GM21367 (cell line): Measurements from ENCODE around the gene C20orf144.
"Not testable (repeated sequence)": the region's sequence is repeated elsewhere in the genome, so short reads cannot be mapped to it uniquely, and the experiment has no call there.

Source experiments
- ATAC-seq: cut with Tn5 transposase; IDR thresholded peaks from one replicate; pipeline ENCODE4 v1.9.1; 2021; ENCODE audit not compliant: unreplicated experiment

The C20orf144 gene

GRCh38 chr20:33693741-33694638, 31.9 kb downstream of the C20orf144 start:
- no peak for ATAC-seq

GRCh38 chr20:33694639-33695012, 32.5 kb downstream of the C20orf144 start:
- no peak for ATAC-seq

DNA sequence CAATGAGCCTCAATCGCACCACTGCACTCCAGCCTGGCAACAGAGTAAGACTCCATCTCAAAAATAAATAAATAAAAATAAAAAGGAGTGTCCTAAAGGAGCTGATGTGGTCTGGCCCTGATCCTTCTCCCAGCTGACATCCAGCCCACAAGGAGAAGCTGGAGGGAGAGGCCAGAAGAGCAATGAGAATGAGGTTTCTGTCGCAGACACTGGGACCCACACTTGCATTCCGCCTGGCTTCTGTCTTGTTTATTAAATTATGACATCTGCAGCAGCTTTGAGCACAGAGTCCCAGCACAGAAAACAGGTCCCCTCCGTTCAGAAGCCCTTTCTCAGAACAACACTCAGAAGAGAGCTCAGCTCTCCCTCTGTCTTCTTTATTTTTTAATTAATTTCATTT, 34.3 kb downstream of the C20orf144 start:
- ATAC-seq, result no peak

- ATAC-seq, result no peak
These were observed 35.0 kb downstream of the C20orf144 start for GRCh38 chr20:33697129-33697528.

- ATAC-seq, result not testable (repeated sequence)
These were observed 36.8 kb downstream of the C20orf144 start for GRCh38 chr20:33698966-33699365.

DNA sequence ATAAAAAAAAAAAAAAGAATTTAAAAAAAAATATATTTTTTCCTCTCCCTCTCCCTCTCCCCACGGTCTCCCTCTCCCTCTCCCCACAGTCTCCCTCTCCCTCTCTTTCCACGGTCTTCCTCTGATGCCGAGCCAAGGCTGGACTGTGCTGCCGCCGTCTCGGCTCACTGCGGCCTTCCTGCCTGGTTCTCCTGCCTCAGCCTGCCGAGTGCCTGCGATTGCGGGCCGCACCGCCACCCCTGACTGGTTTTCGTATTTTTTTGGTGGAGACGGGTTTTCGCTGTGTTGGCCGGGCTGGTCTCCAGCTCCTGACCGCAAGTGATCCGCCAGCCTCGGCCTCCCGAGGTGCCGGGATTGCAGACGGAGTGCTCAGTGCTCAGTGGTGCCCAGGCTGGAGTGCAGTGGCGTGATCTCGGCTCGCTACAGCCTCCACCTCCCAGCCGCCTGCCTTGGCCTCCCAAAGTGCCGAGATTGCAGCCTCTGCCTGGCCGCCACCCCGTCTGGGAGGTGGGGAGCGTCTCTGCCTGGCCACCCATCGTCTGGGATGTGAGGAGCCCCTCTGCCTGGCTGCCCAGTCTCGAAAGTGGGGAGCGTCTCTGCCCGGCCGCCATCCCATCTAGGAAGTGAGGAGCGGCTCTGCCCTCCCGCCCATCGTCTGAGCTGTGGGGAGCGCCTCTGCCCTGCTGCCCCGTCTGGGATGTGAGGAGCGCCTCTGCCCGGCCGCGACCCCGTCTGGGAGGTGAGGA, 38.7 kb downstream of the C20orf144 start:
- ATAC-seq, result not testable (repeated sequence)

GRCh38 chr20:33701629-33702450, 39.7 kb downstream of the C20orf144 start:
- no peak for ATAC-seq

GRCh38 chr20:33702861-33703260, 40.7 kb downstream of the C20orf144 start:
- no peak for ATAC-seq

GRCh38 chr20:33703498-33704137, 41.5 kb downstream of the C20orf144 start:
- ATAC-seq, result no peak

- no peak for ATAC-seq
These were observed 42.2 kb downstream of the C20orf144 start for GRCh38 chr20:33704197-33704924.

GRCh38 chr20:33707668-33708067, 45.5 kb downstream of the C20orf144 start:
- no peak for ATAC-seq

DNA sequence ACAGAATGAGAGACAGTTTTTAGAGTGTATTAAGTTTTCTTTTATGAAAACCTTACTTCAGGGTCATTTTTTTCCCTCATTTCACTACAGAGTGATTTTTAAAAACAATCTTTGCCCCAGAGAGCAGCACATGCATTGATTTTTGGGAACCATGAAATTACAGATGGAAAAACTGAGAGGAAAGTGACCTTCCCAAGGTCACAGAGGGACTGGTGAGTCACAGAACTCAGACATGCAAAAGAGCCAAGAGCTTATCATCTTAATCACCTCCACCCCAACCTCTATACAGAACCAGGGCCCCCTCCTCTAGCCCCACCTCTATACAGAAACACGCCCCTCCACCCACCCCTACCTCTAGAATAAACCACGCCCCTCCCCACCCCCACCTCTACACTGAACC, 47.3 kb downstream of the C20orf144 start:
- ATAC-seq, result no peak

DNA sequence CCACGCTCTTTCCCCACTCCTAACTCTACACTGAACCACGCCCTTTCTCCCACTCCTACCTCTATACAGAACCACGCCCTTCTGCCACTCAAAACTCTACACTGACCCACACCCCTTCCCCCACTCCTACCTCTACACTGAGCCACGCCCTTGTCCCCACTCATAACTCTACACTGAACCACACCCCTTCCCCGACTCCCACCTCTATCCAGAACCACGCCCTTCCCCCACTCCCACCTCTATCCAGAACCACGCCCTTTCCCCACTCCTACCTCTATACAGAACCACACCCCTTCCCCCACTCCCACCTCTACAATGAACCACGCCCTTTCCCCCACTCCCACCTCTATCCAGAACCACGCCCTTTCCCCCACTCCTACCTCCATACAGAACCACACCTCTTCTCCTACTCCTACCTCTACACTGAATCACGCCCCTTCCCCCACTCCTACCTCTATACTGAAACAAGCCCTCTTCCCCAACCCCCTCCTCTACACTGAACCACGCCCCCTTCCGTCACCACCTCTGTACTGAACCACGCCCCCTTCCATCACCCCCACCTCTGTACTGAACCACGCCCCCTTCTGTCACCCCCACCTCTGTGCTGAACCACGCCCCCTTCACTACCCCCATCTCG, 47.9 kb downstream of the C20orf144 start:
- ATAC-seq, result no peak

DNA sequence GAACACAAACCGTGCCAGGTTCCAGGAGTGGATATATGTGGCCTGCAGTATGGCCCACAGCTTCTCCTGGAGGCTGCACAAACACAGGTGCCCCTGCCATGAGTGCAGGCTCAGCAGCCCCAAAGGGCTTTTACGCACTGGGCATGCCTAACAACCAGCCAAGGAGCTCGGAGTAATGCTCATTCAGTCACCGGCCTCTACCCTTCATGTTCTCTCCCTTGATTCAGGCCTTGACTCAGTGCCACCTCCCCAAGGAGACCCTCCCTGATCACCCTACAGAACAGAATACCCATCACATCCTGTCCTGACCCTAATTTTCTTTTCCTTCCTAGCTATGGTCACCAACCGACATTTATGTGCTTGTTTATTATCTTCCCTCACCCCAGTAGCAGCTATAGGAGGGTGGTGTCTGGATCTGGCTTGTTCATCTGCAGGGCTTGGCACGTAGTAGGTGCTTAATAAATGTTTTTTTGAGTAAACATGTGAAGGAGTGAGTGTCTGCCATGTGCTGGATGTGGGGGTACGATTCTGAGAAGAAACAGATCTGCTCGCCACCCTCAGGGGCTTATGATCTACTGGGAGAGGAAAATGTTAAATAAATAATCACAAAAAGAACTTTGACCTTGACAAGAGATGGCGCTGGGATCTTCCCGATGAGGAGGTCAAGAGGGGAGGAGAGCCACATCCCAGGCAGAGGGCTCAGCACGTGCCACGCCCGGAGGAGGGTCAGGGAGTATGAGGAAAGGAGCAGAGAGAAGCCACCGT, 48.7 kb downstream of the C20orf144 start:
- no peak for ATAC-seq

DNA sequence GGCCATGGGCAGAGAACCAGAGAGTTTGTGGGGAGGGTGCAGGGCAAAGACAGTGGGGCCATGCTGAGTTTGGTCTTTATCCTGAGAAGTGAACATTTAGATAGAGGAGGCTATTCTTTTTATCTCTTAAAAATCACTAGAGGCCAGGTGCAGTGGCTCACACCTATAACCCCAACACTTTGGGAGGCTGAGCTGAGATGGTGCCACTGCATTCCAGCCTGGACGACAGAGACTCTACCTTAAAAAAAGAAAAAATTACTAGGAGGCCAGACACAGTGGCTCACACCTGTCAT, 49.3 kb downstream of the C20orf144 start:
- ATAC-seq, result no peak
